HT-29 (cell line): Measurements from ENCODE around the gene KRTAP24-1. TPM values are rescaled to one million over a fixed set of nuclear protein-coding genes. Genes with fewer than 3 reads are reported as not detected.

ENCODE experiments used
- DNase-seq: peaks from one replicate; pipeline ENCODE4 v3.0.0-alpha.2; 2015; ENCODE audit warnings: low spot score
- total RNA-seq: library from RNA; depleted of rRNA; stranded (reverse); fragments of >200 nt; shearing (Covaris generic); gene quantifications from 2 replicates; pipeline ENCODE4 v1.2.3, GENCODE V29; 2014; rRNA removed

The KRTAP24-1 gene
- total RNA-seq, 1 experiment from 2014 or later, result not detected

GRCh38 chr21:30234643-30235042 lies 48.1 kb downstream of the KRTAP24-1 start:
- no peak for DNase-seq

GRCh38 chr21:30234050-30234449 lies 48.7 kb downstream of the KRTAP24-1 start:
- DNase-seq, result no peak

- no peak for DNase-seq
Measured at GRCh38 chr21:30233228-30234020, 49.3 kb downstream of the KRTAP24-1 start.

- DNase-seq, result no peak
Measured at GRCh38 chr21:30232011-30232410, 50.7 kb downstream of the KRTAP24-1 start.

Other genes with a start within 250 kb of the KRTAP24-1 start
- gene CLDN17, start 116.1 kb downstream of the KRTAP24-1 start, total RNA-seq, result not detected in 2 replicates
- gene CLDN8, start 66.9 kb downstream of the KRTAP24-1 start, total RNA-seq, result not detected in 2 replicates
- gene KRTAP25-1, start 6.6 kb upstream of the KRTAP24-1 start, total RNA-seq, result not detected in 2 replicates
- gene KRTAP26-1, start 37.4 kb upstream of the KRTAP24-1 start, total RNA-seq, result not detected in 2 replicates
- gene KRTAP27-1, start 54.7 kb upstream of the KRTAP24-1 start, total RNA-seq, result not detected in 2 replicates
- gene KRTAP23-1, start 65.7 kb upstream of the KRTAP24-1 start, total RNA-seq, result not detected in 2 replicates
- not detected in 2 replicates for gene KRTAP13-2, start 89.3 kb upstream of the KRTAP24-1 start, total RNA-seq
- gene KRTAP13-1, start 113.1 kb upstream of the KRTAP24-1 start, total RNA-seq, result not detected in 2 replicates
- gene KRTAP13-3, start 143.0 kb upstream of the KRTAP24-1 start, total RNA-seq, result not detected in 2 replicates
- gene KRTAP13-4, start 147.3 kb upstream of the KRTAP24-1 start, total RNA-seq, result not detected in 2 replicates
- not detected in 2 replicates for gene KRTAP15-1, start 157.3 kb upstream of the KRTAP24-1 start, total RNA-seq
- gene KRTAP19-1, start 197.4 kb upstream of the KRTAP24-1 start, total RNA-seq, result not detected in 2 replicates
- not detected in 2 replicates for gene KRTAP19-2, start 204.5 kb upstream of the KRTAP24-1 start, total RNA-seq
- not detected in 2 replicates for gene KRTAP19-3, start 209.1 kb upstream of the KRTAP24-1 start, total RNA-seq
- gene KRTAP19-4, start 214.2 kb upstream of the KRTAP24-1 start, total RNA-seq, result not detected in 2 replicates
- gene KRTAP19-5, start 219.2 kb upstream of the KRTAP24-1 start, total RNA-seq, result not detected in 2 replicates